ENCODE results near the gene RASGRP1.

DNA sequence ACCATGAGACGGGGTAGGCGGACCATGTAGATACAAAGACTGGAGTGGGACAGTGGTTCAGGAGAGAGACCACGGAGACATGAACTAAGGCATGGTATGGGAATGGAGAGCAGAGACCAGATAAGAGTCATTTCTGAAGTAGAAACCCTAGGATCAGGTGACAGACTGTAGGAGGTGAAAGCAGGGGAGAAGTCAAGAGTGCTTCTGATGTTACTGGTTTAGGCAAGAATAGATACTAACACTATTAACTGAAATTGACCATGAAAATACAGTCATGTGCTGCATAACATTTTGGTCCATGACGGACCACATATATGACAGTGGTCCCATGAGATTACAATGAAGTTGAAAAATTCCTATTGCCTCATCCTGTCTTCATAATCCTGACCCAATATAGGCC lies 41.7 kb downstream of the RASGRP1 start:
- TF ChIP-seq, protein P1, sequence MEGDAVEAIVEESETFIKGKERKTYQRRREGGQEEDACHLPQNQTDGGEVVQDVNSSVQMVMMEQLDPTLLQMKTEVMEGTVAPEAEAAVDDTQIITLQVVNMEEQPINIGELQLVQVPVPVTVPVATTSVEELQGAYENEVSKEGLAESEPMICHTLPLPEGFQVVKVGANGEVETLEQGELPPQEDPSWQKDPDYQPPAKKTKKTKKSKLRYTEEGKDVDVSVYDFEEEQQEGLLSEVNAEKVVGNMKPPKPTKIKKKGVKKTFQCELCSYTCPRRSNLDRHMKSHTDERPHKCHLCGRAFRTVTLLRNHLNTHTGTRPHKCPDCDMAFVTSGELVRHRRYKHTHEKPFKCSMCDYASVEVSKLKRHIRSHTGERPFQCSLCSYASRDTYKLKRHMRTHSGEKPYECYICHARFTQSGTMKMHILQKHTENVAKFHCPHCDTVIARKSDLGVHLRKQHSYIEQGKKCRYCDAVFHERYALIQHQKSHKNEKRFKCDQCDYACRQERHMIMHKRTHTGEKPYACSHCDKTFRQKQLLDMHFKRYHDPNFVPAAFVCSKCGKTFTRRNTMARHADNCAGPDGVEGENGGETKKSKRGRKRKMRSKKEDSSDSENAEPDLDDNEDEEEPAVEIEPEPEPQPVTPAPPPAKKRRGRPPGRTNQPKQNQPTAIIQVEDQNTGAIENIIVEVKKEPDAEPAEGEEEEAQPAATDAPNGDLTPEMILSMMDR (conservative IDR thresholded peaks at IDR 0.05), result no peak
- TF ChIP-seq EZH2 (IDR thresholded peaks at IDR 0.05; ENCODE audit: low read depth), result no peak

Data from PC-9 (cell line).